Measurements from ENCODE around the gene MGMT. TPM values are rescaled to one million over a fixed set of nuclear protein-coding genes. Genes with fewer than 3 reads are reported as not detected.

The MGMT gene
- total RNA-seq, 2 experiments from 2014 or later = 9.0 to 9.6 TPM

- Mint-ChIP-seq H3K4me3 (no peak overlapping the region), H3K27ac (no peak overlapping the region), H3K36me3 (ENCODE audit: low read depth) (peaks cover 61% of the 10 kb centered on the region), H3K9me3 (no peaks in the 10 kb centered on the region), H3K27me3 (no peaks in the 10 kb centered on the region), H3K4me1 (ENCODE audit: low read depth) (peaks cover 16% of the 10 kb centered on the region)
- Histone ChIP-seq H3K27me3 (ENCODE audit: control insufficient read depth in 1 of 2, insufficient read depth in 2 of 2, low read length in 2 of 2) (no peaks in the 10 kb centered on the region), H3K4me1 (ENCODE audit: insufficient read depth, low read length) (peaks cover 12% of the 10 kb centered on the region), H3K4me3 (ENCODE audit: low read length) (no peak overlapping the region), H3K9me3 (ENCODE audit: control insufficient read depth in 1 of 2, insufficient read depth in 1 of 2, low read length in 2 of 2) (peaks cover 6 to 23% of the 10 kb centered on the region in 2 experiments), H3K36me3 (ENCODE audit: insufficient read depth, low read length) (peaks cover 14% of the 10 kb centered on the region), H3K27ac (ENCODE audit: low read depth in 1 of 2, low read length in 2 of 2) (no peak overlapping the region)
- ChIA-PET POLR2A (no interaction called here), CTCF (no interaction called here)
- TF ChIP-seq CTCF (IDR thresholded peaks at IDR 0.05) = no peak
- intact Hi-C loops (cut with DNase I, micrococcal nuclease) = no loop called here
- DNase-seq (no peak), ATAC-seq (ENCODE audit: poor library complexity) (no peak)
Measured at GRCh38 chr10:129531195-129531968, 64.3 kb downstream of the MGMT start.

GRCh38 chr10:129531969-129532660, 65.1 kb downstream of the MGMT start:
- Mint-ChIP-seq H3K9me3 (no peaks in the 10 kb centered on the region), H3K4me3 (no peak overlapping the region)
- no peak for ATAC-seq (ENCODE audit: poor library complexity)

GRCh38 chr10:129532838-129533237, 65.8 kb downstream of the MGMT start:
- POLR2A ChIA-PET = no interaction called here
- TF ChIP-seq CTCF (IDR thresholded peaks at IDR 0.05) = no peak
- Mint-ChIP-seq H3K9me3 (no peaks in the 10 kb centered on the region), H3K36me3 (ENCODE audit: low read depth) (peaks cover 61% of the 10 kb centered on the region), H3K4me1 (ENCODE audit: low read depth) (peaks cover 16% of the 10 kb centered on the region), H3K27me3 (no peaks in the 10 kb centered on the region), H3K27ac (no peak overlapping the region), H3K4me3 (no peak overlapping the region)
- Histone ChIP-seq H3K36me3 (ENCODE audit: insufficient read depth, low read length) (peaks cover 6% of the 10 kb centered on the region), H3K27ac (ENCODE audit: low read depth in 1 of 2, low read length in 2 of 2) (no peak overlapping the region), H3K4me3 (ENCODE audit: low read length) (no peak overlapping the region), H3K27me3 (ENCODE audit: control insufficient read depth in 1 of 2, insufficient read depth in 2 of 2, low read length in 2 of 2) (no peaks in the 10 kb centered on the region), H3K4me1 (ENCODE audit: insufficient read depth, low read length) (peaks cover 12% of the 10 kb centered on the region), H3K9me3 (ENCODE audit: control insufficient read depth in 1 of 2, insufficient read depth in 1 of 2, low read length in 2 of 2) (peaks cover 6 to 16% of the 10 kb centered on the region in 2 experiments)
- ATAC-seq (ENCODE audit: poor library complexity) (no peak), DNase-seq (no peak)
- intact Hi-C loops (cut with DNase I, micrococcal nuclease) = no loop called here
- CTCF ChIA-PET = no interaction called here

More at GRCh38 chr10:129531969-129532660, 65.1 kb downstream of the MGMT start:
- H3K27me3 ChIP-seq (ENCODE audit: control insufficient read depth in 1 of 2, insufficient read depth in 2 of 2, low read length in 2 of 2) = no peaks in the 10 kb centered on the region
- no peak for DNase-seq
- H3K4me1 Mint-ChIP-seq (ENCODE audit: low read depth) = peaks cover 16% of the 10 kb centered on the region
- H3K4me3 ChIP-seq (ENCODE audit: low read length) = no peak overlapping the region
- peaks cover 12% of the 10 kb centered on the region for H3K4me1 ChIP-seq (ENCODE audit: insufficient read depth, low read length)
- peaks cover 61% of the 10 kb centered on the region for H3K36me3 Mint-ChIP-seq (ENCODE audit: low read depth)
- intact Hi-C loops (cut with DNase I, micrococcal nuclease) = no loop called here
- POLR2A ChIA-PET = no interaction called here
- CTCF ChIA-PET = no interaction called here
- peaks cover 6 to 23% of the 10 kb centered on the region in 2 experiments for H3K9me3 ChIP-seq (ENCODE audit: control insufficient read depth in 1 of 2, insufficient read depth in 1 of 2, low read length in 2 of 2)
- peaks cover 9% of the 10 kb centered on the region for H3K36me3 ChIP-seq (ENCODE audit: insufficient read depth, low read length)
- TF ChIP-seq CTCF (IDR thresholded peaks at IDR 0.05) = no peak
- no peak overlapping the region for H3K27ac ChIP-seq (ENCODE audit: low read depth in 1 of 2, low read length in 2 of 2)
- H3K27me3 Mint-ChIP-seq = no peaks in the 10 kb centered on the region
- H3K27ac Mint-ChIP-seq = no peak overlapping the region
